NK-92 treated with Interleukin-12 subunit alpha and Interleukin-12 subunit beta, amount 100 ng/mL, for 24 hours (cell line): ENCODE results near the gene MYO15B.
"Not testable (repeated sequence)": the region's sequence is repeated elsewhere in the genome, so short reads cannot be mapped to it uniquely, and the experiment has no call there.

Source experiments
- DNase-seq: peaks from one replicate; lab custom pipeline; 2025; lab: John Stamatoyannopoulos, UW

The MYO15B gene

GRCh38 chr17:75624714-75625345 is 37.2 kb downstream of the MYO15B start:
- DNase-seq: no peak

- DNase-seq: no peak
Measured at GRCh38 chr17:75625813-75626486, 38.4 kb downstream of the MYO15B start.

- no peak for DNase-seq
Measured at GRCh38 chr17:75626496-75627038, 39.0 kb downstream of the MYO15B start.

GRCh38 chr17:75627094-75627493 is 39.5 kb downstream of the MYO15B start:
- no peak for DNase-seq

- DNase-seq: no peak
Measured at GRCh38 chr17:75628425-75628824, 40.8 kb downstream of the MYO15B start.

- no peak for DNase-seq
Measured at GRCh38 chr17:75629157-75629556, 41.6 kb downstream of the MYO15B start.

GRCh38 chr17:75630071-75630917 is 42.7 kb downstream of the MYO15B start:
- no peak for DNase-seq

- no peak for DNase-seq
Measured at GRCh38 chr17:75631353-75631752, 43.8 kb downstream of the MYO15B start.

- DNase-seq: no peak
Measured at GRCh38 chr17:75632428-75632827, 44.8 kb downstream of the MYO15B start.

GRCh38 chr17:75632863-75633485 is 45.4 kb downstream of the MYO15B start, which contains the start of gene SMIM5:
SMIM5 (plus strand) TSS chr17:75633434; CDS start chr17:75640202, 6,768 bp downstream.
- DNase-seq: peak; percentile 54

GRCh38 chr17:75633486-75634375 is 46.1 kb downstream of the MYO15B start:
- no peak for DNase-seq

- DNase-seq: no peak
Measured at GRCh38 chr17:75634376-75634740, 46.8 kb downstream of the MYO15B start.

GRCh38 chr17:75634754-75635609 is 47.4 kb downstream of the MYO15B start:
- DNase-seq: no peak

- no peak for DNase-seq
Measured at GRCh38 chr17:75635610-75636202, 48.1 kb downstream of the MYO15B start.

- no peak for DNase-seq
Measured at GRCh38 chr17:75636381-75637142, 49.0 kb downstream of the MYO15B start.

- DNase-seq: no peak
Measured at GRCh38 chr17:75637143-75637538, 49.5 kb downstream of the MYO15B start.

GRCh38 chr17:75637551-75637950 is 50.0 kb downstream of the MYO15B start:
- DNase-seq: no peak

GRCh38 chr17:75638039-75638438 is 50.4 kb downstream of the MYO15B start:
- DNase-seq: not testable (repeated sequence)

- DNase-seq: no peak
Measured at GRCh38 chr17:75638893-75639292, 51.3 kb downstream of the MYO15B start.
